OCI-LY7 (cell line): Measurements from ENCODE around the gene HS6ST3.

Source experiments
- CTCF ChIP-seq: fragments of 200-600 bp; sonication (generic); conservative IDR thresholded peaks from 2 replicates; pipeline ENCODE4 v1.5.1; 2014; ENCODE audit warnings: mild to moderate bottlenecking, antibody characterized with exemption, low read length, moderate library complexity, mixed read lengths
- EZH2phosphoT487 ChIP-seq: fragments of 200-600 bp; sonication (generic); IDR thresholded peaks from 2 replicates; pipeline ENCODE4 v1.6.1; 2018; ENCODE audit warnings: low read depth, borderline replicate concordance, mild to moderate bottlenecking, mixed run types, antibody characterized with exemption, low read length, moderate library complexity, mixed read lengths

- TF ChIP-seq EZH2phosphoT487 (no peak), CTCF (no peak)
Measured at GRCh38 chr13:96844616-96845015, 754.7 kb downstream of the HS6ST3 start.
